Gastroesophageal sphincter (tissue), 4 donors: Measurements from ENCODE around the gene ZNF484. TPM values are rescaled to one million over a fixed set of nuclear protein-coding genes. Genes with fewer than 3 reads are reported as not detected.
"Not testable (repeated sequence)": the region's sequence is repeated elsewhere in the genome, so short reads cannot be mapped to it uniquely, and the experiment has no call there.

ENCODE experiments used
- ATAC-seq: fragments of 150-250 bp; one replicate; pipeline ENCODE4 v1.9.1; 2016; ENCODE audit warnings: mild to moderate bottlenecking, moderate library complexity
- H3K27ac ChIP-seq, 4 donors: fragments of 200-600 bp; sonication (generic) in 3 of 4; 1 replicate in 3 of 4; 2 replicates in 1 of 4; pipeline ENCODE4 v1.5.1; 2016 to 2019
- H3K27me3 ChIP-seq: fragments of 200-600 bp; sonication (generic); one replicate; pipeline ENCODE4 v1.5.1; 2019
- H3K36me3 ChIP-seq, 2 donors: fragments of 200-600 bp; sonication (generic); one replicate each; pipeline ENCODE4 v1.5.1; 2019; ENCODE audit warnings: control low read depth in 1 of 2
- H3K4me1 ChIP-seq, 3 donors: fragments of 200-600 bp; sonication (generic); 1 replicate in 2 of 3; 2 replicates in 1 of 3; pipeline ENCODE4 v1.5.1; 2016 to 2019; ENCODE audit warnings: control low read depth in 2 of 3
- H3K4me3 ChIP-seq, 2 donors: fragments of 200-600 bp; sonication (generic); one replicate each; pipeline ENCODE4 v1.5.1; 2019; ENCODE audit warnings: mild to moderate bottlenecking in 1 of 2, moderate library complexity in 1 of 2
- H3K9me3 ChIP-seq, 3 donors: fragments of 200-600 bp; sonication (generic); one replicate each; pipeline ENCODE4 v1.5.1; 2017 to 2019; ENCODE audit warnings: control low read depth in 2 of 3
- CTCF ChIP-seq, 4 experiments: fragments of 200-600 bp in 2 of 4; fragments of 450-650 bp in 2 of 4; sonication (generic) in 1 of 4; IDR thresholded peaks; one replicate each; pipeline ENCODE4 v1.5.1; 2017 to 2019; ENCODE audit warnings: antibody characterized with exemption in 4 of 4, mild to moderate bottlenecking in 2 of 4, moderate library complexity in 2 of 4
- EP300 ChIP-seq: sonication (generic); formaldehyde crosslinking; IDR thresholded peaks from one replicate; pipeline ENCODE4 v1.6.1; 2017; ENCODE audit warnings: antibody characterized with exemption, mild to moderate bottlenecking
- POLR2A ChIP-seq, 2 donors: fragments of 450-650 bp; IDR thresholded peaks; one replicate each; pipeline ENCODE4 v1.6.1; 2017; ENCODE audit warnings: antibody characterized with exemption in 2 of 2, mild to moderate bottlenecking in 2 of 2, moderate library complexity in 1 of 2
- POLR2AphosphoS5 ChIP-seq: sonication (generic); formaldehyde crosslinking; IDR thresholded peaks from one replicate; pipeline ENCODE4 v1.6.1; 2017; ENCODE audit warnings: antibody characterized with exemption
- WGBS, 2 donors: methylation state at CpG; one replicate each; pipeline ENCODE4 v1.1.5; 2018; ENCODE audit warnings: low coverage in 1 of 2; 5-methylcytosine and 5-hydroxymethylcytosine counted together
- total RNA-seq, 4 donors: library from RNA; depleted of rRNA; stranded (reverse); fragments of >200 nt; gene quantifications; one replicate each; pipeline ENCODE4 v1.1.0, GENCODE V29; 2016

Gene ZNF484
- total RNA-seq, 4 donors from 2014 or later, result 10.0 to 14.3 (median 13.1) TPM

- Histone ChIP-seq H3K27ac (no peak overlapping the region), H3K4me3 (no peak overlapping the region), H3K36me3 (peaks cover 16 to 73% of the 10 kb centered on the region in 2 donors), H3K4me1 (no peaks in the 10 kb centered on the region), H3K9me3 (peaks cover 0 to 70% (median 4%) of the 10 kb centered on the region in 3 donors), H3K27me3 (no peaks in the 10 kb centered on the region)
- TF ChIP-seq POLR2AphosphoS5 (no peak), POLR2A (IDR thresholded peaks at IDR 0.05) (no peak), EP300 (no peak), CTCF (IDR thresholded peaks at IDR 0.05) (no peak)
- WGBS, 2 donors, result 88% methylated on average over 1 of the region's 1 CpG; no CpG with 5 or more reads in 1 of the 2 donors
- no peak for ATAC-seq
Measured at GRCh38 chr9:92846662-92847145, 31.1 kb downstream of the ZNF484 start.

- 91 to 100% methylated on average over 1 of the region's 1 CpG for WGBS, 2 donors
- not testable (repeated sequence) for H3K36me3 ChIP-seq, H3K27ac ChIP-seq, ATAC-seq, H3K27me3 ChIP-seq, H3K4me1 ChIP-seq, H3K4me3 ChIP-seq
- peaks cover 0 to 23% (median 0%) of the 10 kb centered on the region in 3 donors for H3K9me3 ChIP-seq
Measured at GRCh38 chr9:92838411-92838810, 39.4 kb downstream of the ZNF484 start.

- no peak for TF ChIP-seq EP300
- TF ChIP-seq POLR2A (IDR thresholded peaks at IDR 0.05), result no peak
- TF ChIP-seq CTCF (IDR thresholded peaks at IDR 0.05), result no peak
- no peak for TF ChIP-seq POLR2AphosphoS5
- ATAC-seq, result no peak
- WGBS, 2 donors, result 100% methylated on average over 1 to 10 of the region's 25 CpGs
- Histone ChIP-seq H3K27me3 (no peaks in the 10 kb centered on the region), H3K36me3 (peaks cover 0 to 4% of the 10 kb centered on the region in 2 donors), H3K27ac (no peak overlapping the region), H3K4me1 (no peaks in the 10 kb centered on the region), H3K9me3 (peaks cover 0 to 18% (median 0%) of the 10 kb centered on the region in 3 donors), H3K4me3 (no peak overlapping the region)
Measured at GRCh38 chr9:92837191-92837590, 40.6 kb downstream of the ZNF484 start.

GRCh38 chr9:92829420-92829819 lies 48.4 kb downstream of the ZNF484 start:
- TF ChIP-seq POLR2A (IDR thresholded peaks at IDR 0.05) (no peak), EP300 (no peak), CTCF (IDR thresholded peaks at IDR 0.05) (no peak), POLR2AphosphoS5 (no peak)
- Histone ChIP-seq H3K9me3 (no peaks in the 10 kb centered on the region), H3K4me3 (no peak overlapping the region), H3K36me3 (no peaks in the 10 kb centered on the region), H3K27ac (no peak overlapping the region), H3K4me1 (no peaks in the 10 kb centered on the region), H3K27me3 (no peaks in the 10 kb centered on the region)
- ATAC-seq, result no peak
- WGBS, 2 donors, result 80 to 93% methylated on average over 2 of the region's 2 CpGs

GRCh38 chr9:92825065-92825464 lies 52.8 kb downstream of the ZNF484 start:
- H3K36me3 ChIP-seq, H3K27ac ChIP-seq, ATAC-seq, H3K4me1 ChIP-seq, H3K9me3 ChIP-seq, H3K4me3 ChIP-seq: not testable (repeated sequence)
- WGBS, 2 donors, result 71 to 100% methylated on average over 1 to 2 of the region's 2 CpGs
- H3K27me3 ChIP-seq, result peaks cover 12% of the 10 kb centered on the region

- Histone ChIP-seq H3K27me3 (peaks cover 49% of the 10 kb centered on the region), H3K36me3 (no peaks in the 10 kb centered on the region), H3K27ac (no peak overlapping the region), H3K4me3 (no peak overlapping the region), H3K9me3 (no peaks in the 10 kb centered on the region), H3K4me1 (no peaks in the 10 kb centered on the region)
- WGBS, 2 donors, result 55 to 61% methylated on average over 3 of the region's 3 CpGs
- ATAC-seq, result no peak
- TF ChIP-seq POLR2AphosphoS5 (no peak), EP300 (no peak), POLR2A (IDR thresholded peaks at IDR 0.05) (no peak), CTCF (IDR thresholded peaks at IDR 0.05) (no peak)
Measured at GRCh38 chr9:92820964-92821363, 56.9 kb downstream of the ZNF484 start.

- not testable (repeated sequence) for ATAC-seq, H3K27ac ChIP-seq, H3K4me1 ChIP-seq, H3K4me3 ChIP-seq, H3K36me3 ChIP-seq, H3K9me3 ChIP-seq
- WGBS, 2 donors, result 63% methylated on average over 1 of the region's 1 CpG; no CpG with 5 or more reads in 1 of the 2 donors
- H3K27me3 ChIP-seq, result peaks cover 60% of the 10 kb centered on the region
Measured at GRCh38 chr9:92819898-92820297, 57.9 kb downstream of the ZNF484 start.

GRCh38 chr9:92809629-92810326 lies 68.1 kb downstream of the ZNF484 start:
- Histone ChIP-seq H3K27me3 (peaks cover 99% of the 10 kb centered on the region), H3K4me1 (peaks cover 3 to 30% (median 27%) of the 10 kb centered on the region in 3 donors)
- H3K27ac ChIP-seq, H3K36me3 ChIP-seq, ATAC-seq, H3K9me3 ChIP-seq, H3K4me3 ChIP-seq: not testable (repeated sequence)
- WGBS, 2 donors, result 27 to 40% methylated on average over 4 to 9 of the region's 34 CpGs
